Pancreas (tissue), 10 donors: ENCODE results near the gene LRRN4. TPM values are rescaled to one million over a fixed set of nuclear protein-coding genes. Genes with fewer than 3 reads are reported as not detected.

Experiments
- ATAC-seq, 4 donors: fragments of 200-7000 bp; cut with Tn5 transposase; one replicate each; pipeline versions ENCODE4 v1.8.0 to v1.9.1; 2020; ENCODE audit warnings: mild to moderate bottlenecking in 4 of 4, moderate library complexity in 4 of 4
- DNase-seq, 6 donors: peaks; one replicate each; pipeline ENCODE4 v3.0.0-alpha.2; 2020
- FAIRE-seq: peaks from 2 replicates; lab custom pipeline; 2012; peaks lifted over from hg19 to GRCh38; lab: Jason Lieb, UNC
- H3K27ac ChIP-seq, 4 donors: fragments of 200-600 bp; sonication (generic); 1 replicate in 3 of 4; 2 replicates in 1 of 4; pipeline versions ENCODE4 v1.5.0 to v1.8.0; 2020
- H3K27me3 ChIP-seq, 4 donors: fragments of 200-600 bp; one replicate each; pipeline ENCODE4 v1.8.0; 2021
- H3K36me3 ChIP-seq, 3 donors: fragments of 200-600 bp; sonication (generic) in 1 of 3; one replicate each; pipeline versions ENCODE4 v1.5.0 to v1.8.0; 2020 to 2021
- H3K4me1 ChIP-seq, 3 donors: fragments of 200-600 bp; one replicate each; pipeline ENCODE4 v1.8.0; 2021
- H3K4me3 ChIP-seq, 4 donors: fragments of 200-600 bp; sonication (generic) in 2 of 4; one replicate each; pipeline versions ENCODE4 v1.5.0 to v1.8.0; 2020 to 2021
- H3K9me3 ChIP-seq, 4 donors: fragments of 200-600 bp; one replicate each; pipeline ENCODE4 v1.8.0; 2021
- WGBS, 2 donors: extraction: QIAGEN DNeasy Blood & Tissue Kit; methylation state at CpG; one replicate each; pipeline ENCODE4 v1.1.7; 2013; 5-methylcytosine and 5-hydroxymethylcytosine counted together
- intact Hi-C, 3 donors: fragments of 100-400 bp; cut with DNase I; formaldehyde crosslinking; loops; one replicate each; pipeline versions ENCODE4 v1.11.1 to v1.14.2; 2022
- polyA plus RNA-seq, 2 donors: library from polyadenylated mRNA; stranded (reverse); fragments of 200-250 nt; gene quantifications; one replicate each; pipeline ENCODE4 v1.2.3, GENCODE V29; 2013
- total RNA-seq, 6 donors: library from RNA; stranded (reverse); fragmentation: NEBNext Ultra II Directional in 4 of 6; extraction: Animal tissue kit (Norgen Biotek cat#: 25700) in 4 of 6; gene quantifications; one replicate each; pipeline versions ENCODE4 v1.2.1 to v1.2.4, GENCODE V29; 2021 to 2023
- TF ChIP-seq, protein P1 (sequence below), 4 donors: fragments of 200-600 bp; sonication (generic) in 3 of 4; IDR thresholded peaks; one replicate each; pipeline versions ENCODE4 v1.5.0 to v1.8.0; 2021; ENCODE audit warnings: antibody characterized with exemption in 4 of 4
- donor health status: healthy with polysubstance abuse.
- donor health status: DM: no; HTN: no; CAD: no; lungs with moderate emphysema.
- donor health status: DM: no; HTN: no; CAD: no.
- donor health status: control.
- donor health status: control.
- donor health status: Bipolar disorder and iron deficiency.
- donor health status: DM: yes; HTN: yes; CAD: no.
- donor health status: DM: no; HTN: no; CAD: no.
- donor health status: DM: no; HTN: no; CAD: no.
- donor health status: DM: yes; HTN: yes; CAD: no.

LRRN4 gene
- total and polyA plus RNA-seq, 8 donors: 0.66 to 7.9 (median 2.7) TPM

DNA sequence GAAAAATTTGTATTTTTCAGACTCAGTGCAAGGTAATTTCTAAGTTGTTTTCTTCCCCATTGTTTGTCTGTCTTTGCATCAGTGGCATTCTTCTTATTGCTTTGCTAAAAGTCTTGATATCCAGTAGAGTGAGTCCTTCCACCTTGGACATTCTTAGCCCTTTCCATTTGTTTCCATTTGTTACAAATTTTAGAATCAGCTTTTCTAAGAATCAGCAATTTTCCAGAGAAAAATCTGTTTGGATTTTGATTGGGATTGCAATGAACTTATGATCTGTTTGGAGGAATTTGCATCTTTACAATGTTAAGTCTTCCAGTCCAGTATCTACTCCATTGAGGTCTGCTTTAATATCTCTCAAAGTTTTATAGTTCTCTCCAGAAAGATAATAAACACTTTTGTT lies 36.4 kb downstream of the LRRN4 start:
- Histone ChIP-seq H3K4me1 (no peaks in the 10 kb centered on the region), H3K27me3 (no peaks in the 10 kb centered on the region), H3K27ac (no peak overlapping the region), H3K4me3 (no peak overlapping the region), H3K9me3 (no peaks in the 10 kb centered on the region), H3K36me3 (peaks cover 0 to 5% (median 5%) of the 10 kb centered on the region in 3 donors)
- FAIRE-seq (no peak), ATAC-seq (no peak), DNase-seq (no peak)
- intact Hi-C loops: no loop called here
- TF ChIP-seq, protein P1, sequence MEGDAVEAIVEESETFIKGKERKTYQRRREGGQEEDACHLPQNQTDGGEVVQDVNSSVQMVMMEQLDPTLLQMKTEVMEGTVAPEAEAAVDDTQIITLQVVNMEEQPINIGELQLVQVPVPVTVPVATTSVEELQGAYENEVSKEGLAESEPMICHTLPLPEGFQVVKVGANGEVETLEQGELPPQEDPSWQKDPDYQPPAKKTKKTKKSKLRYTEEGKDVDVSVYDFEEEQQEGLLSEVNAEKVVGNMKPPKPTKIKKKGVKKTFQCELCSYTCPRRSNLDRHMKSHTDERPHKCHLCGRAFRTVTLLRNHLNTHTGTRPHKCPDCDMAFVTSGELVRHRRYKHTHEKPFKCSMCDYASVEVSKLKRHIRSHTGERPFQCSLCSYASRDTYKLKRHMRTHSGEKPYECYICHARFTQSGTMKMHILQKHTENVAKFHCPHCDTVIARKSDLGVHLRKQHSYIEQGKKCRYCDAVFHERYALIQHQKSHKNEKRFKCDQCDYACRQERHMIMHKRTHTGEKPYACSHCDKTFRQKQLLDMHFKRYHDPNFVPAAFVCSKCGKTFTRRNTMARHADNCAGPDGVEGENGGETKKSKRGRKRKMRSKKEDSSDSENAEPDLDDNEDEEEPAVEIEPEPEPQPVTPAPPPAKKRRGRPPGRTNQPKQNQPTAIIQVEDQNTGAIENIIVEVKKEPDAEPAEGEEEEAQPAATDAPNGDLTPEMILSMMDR (IDR thresholded peaks at IDR 0.05): no peak

DNA sequence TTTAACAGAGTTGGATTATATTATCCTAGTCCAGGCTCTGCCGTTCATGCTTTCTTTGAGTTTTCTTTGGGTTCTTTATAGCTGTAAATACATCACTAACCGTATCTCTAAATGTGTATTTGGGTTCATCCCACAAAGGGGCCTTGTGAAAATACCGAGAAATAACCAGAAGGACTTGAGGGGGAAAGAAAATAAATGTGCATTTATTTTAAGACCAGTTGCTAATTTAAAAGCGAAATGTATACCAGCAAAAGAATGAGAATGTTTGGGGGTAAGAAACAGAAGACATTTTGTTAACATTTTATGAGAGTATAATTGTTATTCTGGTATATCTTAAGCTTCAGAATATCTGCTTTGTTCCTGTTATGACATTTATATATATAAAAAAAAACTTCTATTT lies 38.9 kb downstream of the LRRN4 start:
- H3K36me3 ChIP-seq: peaks cover 0 to 22% (median 5%) of the 10 kb centered on the region in 3 donors

GRCh38 chr20:6014017-6014416 lies 39.8 kb downstream of the LRRN4 start:
- ATAC-seq: no peak

More for the DNA sequence above, 38.9 kb downstream of the LRRN4 start:
- Histone ChIP-seq H3K4me1 (no peaks in the 10 kb centered on the region), H3K27me3 (no peaks in the 10 kb centered on the region), H3K9me3 (no peaks in the 10 kb centered on the region), H3K4me3 (no peak overlapping the region), H3K27ac (no peak overlapping the region)
- DNase-seq (no peak), ATAC-seq (no peak), FAIRE-seq (no peak)
- intact Hi-C loops: no loop called here
- TF ChIP-seq, protein P1 (IDR thresholded peaks at IDR 0.05): no peak
- WGBS, 2 donors: 87 to 90% methylated on average over 4 of the region's 4 CpGs

DNA sequence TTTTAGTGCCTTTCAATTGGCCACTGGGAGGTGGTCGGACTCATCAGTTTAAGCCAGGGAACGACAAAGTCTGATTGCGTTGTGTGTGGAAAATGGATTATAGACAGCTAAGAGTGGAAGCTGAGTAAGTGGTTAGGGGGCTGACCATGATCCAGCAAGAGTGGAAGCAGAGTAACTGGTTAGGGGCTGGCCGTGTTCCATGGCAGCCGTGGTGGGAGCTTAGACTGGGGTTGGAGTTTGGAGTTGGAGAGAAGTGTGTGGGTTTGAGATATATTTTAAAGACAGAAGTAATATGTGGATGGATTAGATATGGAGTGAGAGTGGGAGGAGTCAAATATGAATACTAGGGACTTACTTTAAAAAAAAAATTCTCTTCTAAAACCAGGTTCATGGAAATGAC lies 41.7 kb downstream of the LRRN4 start:
- ATAC-seq: no peak
- no peaks in the 10 kb centered on the region for H3K27me3 ChIP-seq
- WGBS, 2 donors: 93 to 94% methylated on average over 5 of the region's 5 CpGs
- H3K9me3 ChIP-seq: no peaks in the 10 kb centered on the region
- H3K36me3 ChIP-seq: peaks cover 0 to 22% (median 3%) of the 10 kb centered on the region in 3 donors
- peaks cover 0 to 15% (median 0%) of the 10 kb centered on the region in 3 donors for H3K4me1 ChIP-seq
- no peak for FAIRE-seq
- no peak overlapping the region for H3K4me3 ChIP-seq
- TF ChIP-seq, protein P1 (IDR thresholded peaks at IDR 0.05): no peak
- intact Hi-C loops: no loop called here
- DNase-seq: no peak
- no peak overlapping the region for H3K27ac ChIP-seq

More at GRCh38 chr20:6014017-6014416, 39.8 kb downstream of the LRRN4 start:
- DNase-seq (no peak), FAIRE-seq (no peak)
- H3K4me3 ChIP-seq: no peak overlapping the region
- H3K27ac ChIP-seq: no peak overlapping the region
- intact Hi-C loops: no loop called here
- H3K4me1 ChIP-seq: no peaks in the 10 kb centered on the region
- H3K27me3 ChIP-seq: no peaks in the 10 kb centered on the region
- WGBS, 2 donors: 78 to 84% methylated on average over 3 of the region's 3 CpGs
- TF ChIP-seq, protein P1 (IDR thresholded peaks at IDR 0.05): no peak
- no peaks in the 10 kb centered on the region for H3K9me3 ChIP-seq
- H3K36me3 ChIP-seq: peaks cover 0 to 22% (median 5%) of the 10 kb centered on the region in 3 donors

DNA sequence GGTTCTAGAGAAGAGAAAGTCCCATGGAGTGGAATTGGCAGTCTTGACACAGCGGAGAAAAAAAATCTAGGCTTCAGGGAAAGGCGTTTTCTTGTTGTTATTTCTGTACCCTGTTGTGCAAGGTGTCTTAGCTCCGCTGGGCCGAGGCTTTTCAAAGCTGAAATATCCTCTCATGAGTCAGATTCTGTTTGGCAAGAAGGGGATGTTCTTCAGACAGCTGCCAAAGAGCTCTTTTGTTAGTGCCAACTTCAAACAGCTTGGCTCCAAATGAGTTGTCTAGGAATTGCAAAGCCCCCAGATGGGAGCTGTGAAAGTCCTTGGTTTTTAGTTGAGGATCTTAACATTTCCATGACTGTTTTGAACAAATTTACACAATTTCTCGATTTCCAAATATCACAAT lies 45.6 kb downstream of the LRRN4 start:
- Histone ChIP-seq H3K9me3 (no peaks in the 10 kb centered on the region), H3K27me3 (no peaks in the 10 kb centered on the region), H3K4me1 (peaks cover 0 to 23% (median 0%) of the 10 kb centered on the region in 3 donors), H3K4me3 (peak overlapping the region in 2 of 4 donors; percentile 85 to 91), H3K36me3 (peaks cover 0 to 17% (median 0%) of the 10 kb centered on the region in 3 donors), H3K27ac (peak overlapping the region in 3 of 4 donors; percentile 23 to 92 (median 27))
- FAIRE-seq (no peak), DNase-seq (peak in 3 of 6 donors; percentile 10 to 59 (median 29)), ATAC-seq (peak; percentile 28 to 66 (median 38))
- TF ChIP-seq, protein P1 (IDR thresholded peaks at IDR 0.05): no peak
- intact Hi-C loops: no loop called here
- WGBS, 2 donors: 14 to 19% methylated on average over 5 of the region's 5 CpGs
